ENCODE measurements around the gene MYO5B. TPM values are rescaled to one million over a fixed set of nuclear protein-coding genes. Genes with fewer than 3 reads are reported as not detected.
A peak's percentile ranks its signal among the peaks of the same experiment; 100 is the strongest.

Gene MYO5B
- total and polyA plus RNA-seq, 9 of the 15 experiments (the other 6 are each of a cell fraction or from before 2014, with no cell fraction given): 0.07 to 0.42 (median 0.28) TPM

DNA sequence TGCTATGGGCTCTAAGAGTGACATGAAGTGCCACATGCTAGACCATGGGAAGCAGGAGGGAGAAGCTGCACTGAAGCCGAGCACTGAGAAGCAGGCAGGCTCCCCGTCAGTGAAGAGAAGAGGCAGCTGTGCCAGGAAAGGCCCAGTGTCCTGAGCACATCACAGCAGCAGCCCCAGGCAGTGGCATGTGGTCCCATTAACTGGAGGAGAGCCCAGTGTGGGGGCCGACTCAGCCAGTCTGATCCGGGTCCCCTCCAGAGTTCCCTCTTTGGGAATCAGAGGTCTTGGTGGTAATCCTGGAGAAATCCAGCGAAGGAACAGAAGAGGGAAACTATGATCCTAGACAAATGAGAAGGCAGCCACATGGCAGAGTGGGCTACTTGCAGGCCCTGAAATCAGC is 284.9 kb downstream of the MYO5B start:
- no TSS peak for BruUV-seq (replicated peaks)
- Histone ChIP-seq H3K79me2 (ENCODE audit: control insufficient read depth, insufficient read depth, low read length) (no peaks in the 10 kb centered on the region), H4K20me1 (replicated peaks; ENCODE audit: control insufficient read depth, insufficient read depth, low read length) (no peaks in the 10 kb centered on the region), H3K9me3 (replicated peaks; ENCODE audit: control insufficient read depth, insufficient read depth, low read depth, low read length) (0 out of 2 replicates have a peak, but pooled peaks cover 2% of the 10 kb centered on the region), H3K4me2 (ENCODE audit: insufficient read depth, low read length) (no peak overlapping the region), H3K9ac (ENCODE audit: insufficient read depth in 1 of 2, low read depth in 2 of 2, low read length in 2 of 2) (no peak overlapping the region), H3K4me1 (replicated peaks in 1 of 2; ENCODE audit: control insufficient read depth in 2 of 2, insufficient read depth in 2 of 2, low read length in 2 of 2) (0 out of 5 replicates have a peak, but pooled peaks cover 0 to 4% of the 10 kb centered on the region in 2 experiments), H3K4me3 (no peak overlapping the region), H3K36me3 (ENCODE audit: control insufficient read depth, insufficient read depth, low read length) (no peaks in the 10 kb centered on the region), H3K27me3 (ENCODE audit: control insufficient read depth in 2 of 2, insufficient read depth in 2 of 2, low read length in 2 of 2) (peaks cover 0 to 6% of the 10 kb centered on the region in 2 experiments; a peak in 2 of 5 replicates), H3K27ac (ENCODE audit: extremely low read depth, low read depth, low read length) (no peak overlapping the region), H2AFZ (ENCODE audit: low read depth, low read length) (no peak overlapping the region), H3K9me1 (ENCODE audit: control insufficient read depth, insufficient read depth, low read length) (no peaks in the 10 kb centered on the region)
- 0% methylated on average over 1 of the region's 5 CpGs for WGBS (ENCODE audit: insufficient coverage, low coverage, missing lambda C conversion rate)
- in situ Hi-C loops (cut with MboI): no loop called here
- DNase-seq (ENCODE audit: extremely low read depth in 1 of 4, low spot score in 3 of 4) (no peak), FAIRE-seq (no peak), ATAC-seq (no peak)
- TF ChIP-seq HDAC1 (IDR thresholded peaks at IDR 0.05): no peak
- TF ChIP-seq CREB1 (IDR thresholded peaks at IDR 0.05): no peak
- no peak for TF ChIP-seq CREB1 (CRISPR knock-in tag; IDR thresholded peaks at IDR 0.05)
- no peak for TF ChIP-seq ZNF41 (CRISPR knock-in tag; conservative IDR thresholded peaks at IDR 0.05)
- ChIA-PET POLR2A (interaction anchor here (0.9 kb wide), 1 partner anchor 65 kb away, joined by 6 read pairs; no protein-coding TSS in a partner anchor), CTCF (ENCODE audit: low intra/inter-chr PET ratio) (no interaction called here)
- intact Hi-C loops (cut with micrococcal nuclease): no loop called here

DNA sequence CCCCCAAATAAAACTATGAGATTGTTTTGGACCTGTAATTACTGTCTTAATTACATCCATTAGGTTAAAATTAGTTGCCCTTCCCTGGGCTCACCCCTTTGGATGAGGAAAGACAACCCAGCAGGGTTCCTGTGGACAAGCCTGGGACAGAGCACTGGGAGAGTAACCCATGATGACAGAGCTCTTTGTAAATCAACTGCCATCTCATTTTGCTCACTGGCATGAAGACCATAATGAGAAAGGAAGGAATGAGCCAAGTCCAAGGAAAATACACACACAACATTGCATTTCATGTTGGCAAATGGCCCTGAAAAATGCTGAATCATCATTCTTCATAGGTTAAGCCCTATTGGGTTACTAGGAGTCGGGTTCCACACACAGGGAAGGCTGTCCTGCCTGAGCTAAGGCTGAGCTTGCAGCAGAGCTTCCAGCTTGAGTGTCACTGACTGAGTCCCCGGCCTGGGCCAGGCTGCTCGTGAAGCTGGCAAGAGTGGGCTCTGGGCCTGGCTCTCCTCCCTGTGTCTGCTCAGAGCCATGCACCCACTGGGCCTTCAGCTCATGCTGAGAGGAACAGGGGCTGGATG is 287.5 kb downstream of the MYO5B start:
- no peak for ATAC-seq
- no peak overlapping the region for H3K9ac ChIP-seq (ENCODE audit: insufficient read depth in 1 of 2, low read depth in 2 of 2, low read length in 2 of 2)
- no peaks in the 10 kb centered on the region for H4K20me1 ChIP-seq (replicated peaks; ENCODE audit: control insufficient read depth, insufficient read depth, low read length)
- no peak overlapping the region for H3K4me2 ChIP-seq (ENCODE audit: insufficient read depth, low read length)
- no peaks in the 10 kb centered on the region for H3K36me3 ChIP-seq (ENCODE audit: control insufficient read depth, insufficient read depth, low read length)
- WGBS (ENCODE audit: insufficient coverage, low coverage, missing lambda C conversion rate): 6% methylated on average over 3 of the region's 3 CpGs
- H2AFZ ChIP-seq (ENCODE audit: low read depth, low read length): no peak overlapping the region
- H3K4me3 ChIP-seq: no peak overlapping the region
- H3K4me1 ChIP-seq (replicated peaks in 1 of 2; ENCODE audit: control insufficient read depth in 2 of 2, insufficient read depth in 2 of 2, low read length in 2 of 2): 0 out of 5 replicates have a peak, but pooled peaks cover 0 to 4% of the 10 kb centered on the region in 2 experiments
- no peak overlapping the region for H3K27ac ChIP-seq (ENCODE audit: extremely low read depth, low read depth, low read length)
- no peak for DNase-seq (ENCODE audit: extremely low read depth in 1 of 4, low spot score in 3 of 4)
- no peak for FAIRE-seq
- ChIA-PET POLR2A (no interaction called here), CTCF (ENCODE audit: low intra/inter-chr PET ratio) (no interaction called here)
- H3K27me3 ChIP-seq (ENCODE audit: control insufficient read depth in 2 of 2, insufficient read depth in 2 of 2, low read length in 2 of 2): peaks cover 0 to 15% of the 10 kb centered on the region in 2 experiments; a peak in 2 of 5 replicates
- BruUV-seq (replicated peaks): no TSS peak
- H3K79me2 ChIP-seq (ENCODE audit: control insufficient read depth, insufficient read depth, low read length): no peaks in the 10 kb centered on the region
- in situ Hi-C loops (cut with MboI): no loop called here
- H3K9me3 ChIP-seq (replicated peaks; ENCODE audit: control insufficient read depth, insufficient read depth, low read depth, low read length): no peaks in the 10 kb centered on the region
- intact Hi-C loops (cut with micrococcal nuclease): no loop called here
- H3K9me1 ChIP-seq (ENCODE audit: control insufficient read depth, insufficient read depth, low read length): no peaks in the 10 kb centered on the region
- TF ChIP-seq, protein P1, sequence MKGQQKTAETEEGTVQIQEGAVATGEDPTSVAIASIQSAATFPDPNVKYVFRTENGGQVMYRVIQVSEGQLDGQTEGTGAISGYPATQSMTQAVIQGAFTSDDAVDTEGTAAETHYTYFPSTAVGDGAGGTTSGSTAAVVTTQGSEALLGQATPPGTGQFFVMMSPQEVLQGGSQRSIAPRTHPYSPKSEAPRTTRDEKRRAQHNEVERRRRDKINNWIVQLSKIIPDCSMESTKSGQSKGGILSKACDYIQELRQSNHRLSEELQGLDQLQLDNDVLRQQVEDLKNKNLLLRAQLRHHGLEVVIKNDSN (CRISPR knock-in tag; IDR thresholded peaks at IDR 0.05): no peak
- no peak for TF ChIP-seq RBM14 (IDR thresholded peaks at IDR 0.05; ENCODE audit: borderline replicate concordance, insufficient read depth, low read depth, low read length)
- peak; percentile 98 for TF ChIP-seq MAFK (IDR thresholded peaks at IDR 0.05; ENCODE audit: low read length)
- TF ChIP-seq PPARD (CRISPR knock-in tag; IDR thresholded peaks at IDR 0.05): no peak
- TF ChIP-seq, protein P2, sequence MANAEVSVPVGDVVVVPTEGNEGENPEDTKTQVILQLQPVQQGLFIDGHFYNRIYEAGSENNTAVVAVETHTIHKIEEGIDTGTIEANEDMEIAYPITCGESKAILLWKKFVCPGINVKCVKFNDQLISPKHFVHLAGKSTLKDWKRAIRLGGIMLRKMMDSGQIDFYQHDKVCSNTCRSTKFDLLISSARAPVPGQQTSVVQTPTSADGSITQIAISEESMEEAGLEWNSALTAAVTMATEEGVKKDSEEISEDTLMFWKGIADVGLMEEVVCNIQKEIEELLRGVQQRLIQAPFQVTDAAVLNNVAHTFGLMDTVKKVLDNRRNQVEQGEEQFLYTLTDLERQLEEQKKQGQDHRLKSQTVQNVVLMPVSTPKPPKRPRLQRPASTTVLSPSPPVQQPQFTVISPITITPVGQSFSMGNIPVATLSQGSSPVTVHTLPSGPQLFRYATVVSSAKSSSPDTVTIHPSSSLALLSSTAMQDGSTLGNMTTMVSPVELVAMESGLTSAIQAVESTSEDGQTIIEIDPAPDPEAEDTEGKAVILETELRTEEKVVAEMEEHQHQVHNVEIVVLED (CRISPR knock-in tag; IDR thresholded peaks at IDR 0.05): no peak
- no peak for TF ChIP-seq RAD21 (CRISPR knock-in tag; conservative IDR thresholded peaks at IDR 0.05 in 1 of 2, IDR thresholded peaks at IDR 0.05 in 1 of 2)
- TF ChIP-seq C11orf30 (IDR thresholded peaks at IDR 0.05; ENCODE audit: low read depth): peak; percentile 91
- no peak for TF ChIP-seq KDM4B (IDR thresholded peaks at IDR 0.05; ENCODE audit: borderline replicate concordance in 2 of 2, low read depth in 1 of 2)
- 0 out of 2 replicates have a peak, but pooled peaks have one; percentile 24 for TF ChIP-seq NFE2 (IDR thresholded peaks at IDR 0.05; ENCODE audit: low read depth)
- TF ChIP-seq ELF2 (CRISPR knock-in tag; IDR thresholded peaks at IDR 0.05): no peak
- peak; percentile 94 for TF ChIP-seq MAFG (tag; conservative IDR thresholded peaks at IDR 0.05)
